Measurements from ENCODE around the gene DCDC2C. TPM values are rescaled to one million over a fixed set of nuclear protein-coding genes. Genes with fewer than 3 reads are reported as not detected.
A peak's percentile ranks its signal among the peaks of the same experiment; 100 is the strongest.

DCDC2C gene
- total RNA-seq, 2 donors from 2014 or later: not detected

- H3K27ac Mint-ChIP-seq: no peak overlapping the region
- peak; percentile 41 for TF ChIP-seq CTCF (conservative IDR thresholded peaks at IDR 0.05)
- H3K9me3 ChIP-seq (ENCODE audit: control insufficient read depth, low read length): no peaks in the 10 kb centered on the region
- peaks cover 33% of the 10 kb centered on the region for H3K4me1 Mint-ChIP-seq
- H3K9ac ChIP-seq (ENCODE audit: extremely low read depth, low read length, poor library complexity, severe bottlenecking): no peak overlapping the region
- H3K4me3 Mint-ChIP-seq: no peak overlapping the region
- peak; percentile 72 for DNase-seq
- H3K4me1 ChIP-seq (ENCODE audit: control insufficient read depth, insufficient read depth, low read length): peaks cover 13% of the 10 kb centered on the region
- H3K36me3 ChIP-seq (ENCODE audit: control insufficient read depth, insufficient read depth, low read length): no peaks in the 10 kb centered on the region
- H3K27ac ChIP-seq (ENCODE audit: low read depth, low read length): no peak overlapping the region
- no peaks in the 10 kb centered on the region for H3K36me3 Mint-ChIP-seq (ENCODE audit: low read depth)
- no peaks in the 10 kb centered on the region for H3K27me3 Mint-ChIP-seq (ENCODE audit: insufficient read depth)
- 85 to 92% methylated on average over 6 of the region's 6 CpGs for WGBS, 2 experiments (ENCODE audit: insufficient coverage in 1 of 2, insufficient read length in 1 of 2)
- no peak overlapping the region for H3K4me3 ChIP-seq (ENCODE audit: low read length)
- H3K9me3 Mint-ChIP-seq: no peaks in the 10 kb centered on the region
- H3K27me3 ChIP-seq (ENCODE audit: control insufficient read depth, insufficient read depth, low read length, poor library complexity, severe bottlenecking): no peaks in the 10 kb centered on the region
Observed at GRCh38 chr2:3662239-3662638, 41.1 kb upstream of the DCDC2C start.

GRCh38 chr2:3664118-3664517, 39.3 kb upstream of the DCDC2C start:
- peak; percentile 17 for DNase-seq
- H3K27me3 Mint-ChIP-seq (ENCODE audit: insufficient read depth): no peaks in the 10 kb centered on the region
- WGBS, 2 experiments (ENCODE audit: insufficient coverage in 1 of 2, insufficient read length in 1 of 2): 75 to 92% methylated on average over 2 to 3 of the region's 3 CpGs

GRCh38 chr2:3664925-3665324, 38.5 kb upstream of the DCDC2C start:
- H3K9me3 Mint-ChIP-seq: no peaks in the 10 kb centered on the region
- no peaks in the 10 kb centered on the region for H3K36me3 Mint-ChIP-seq (ENCODE audit: low read depth)
- no peak overlapping the region for H3K27ac ChIP-seq (ENCODE audit: low read depth, low read length)
- H3K4me3 Mint-ChIP-seq: no peak overlapping the region
- peaks cover 4% of the 10 kb centered on the region for H3K4me1 ChIP-seq (ENCODE audit: control insufficient read depth, insufficient read depth, low read length)
- no peak overlapping the region for H3K27ac Mint-ChIP-seq
- peak; percentile 24 for DNase-seq
- no peaks in the 10 kb centered on the region for H3K27me3 ChIP-seq (ENCODE audit: control insufficient read depth, insufficient read depth, low read length, poor library complexity, severe bottlenecking)
- peaks cover 18% of the 10 kb centered on the region for H3K4me1 Mint-ChIP-seq
- no peak for TF ChIP-seq CTCF (conservative IDR thresholded peaks at IDR 0.05)
- peaks cover 2% of the 10 kb centered on the region for H3K27me3 Mint-ChIP-seq (ENCODE audit: insufficient read depth)
- H3K9me3 ChIP-seq (ENCODE audit: control insufficient read depth, low read length): no peaks in the 10 kb centered on the region
- 94 to 96% methylated on average over 7 of the region's 8 CpGs for WGBS, 2 experiments (ENCODE audit: insufficient coverage in 1 of 2, insufficient read length in 1 of 2)
- H3K36me3 ChIP-seq (ENCODE audit: control insufficient read depth, insufficient read depth, low read length): no peaks in the 10 kb centered on the region
- H3K9ac ChIP-seq (ENCODE audit: extremely low read depth, low read length, poor library complexity, severe bottlenecking): no peak overlapping the region
- no peak overlapping the region for H3K4me3 ChIP-seq (ENCODE audit: low read length)

More at GRCh38 chr2:3664118-3664517, 39.3 kb upstream of the DCDC2C start:
- H3K27ac Mint-ChIP-seq: no peak overlapping the region
- no peak overlapping the region for H3K4me3 ChIP-seq (ENCODE audit: low read length)
- no peak overlapping the region for H3K9ac ChIP-seq (ENCODE audit: extremely low read depth, low read length, poor library complexity, severe bottlenecking)
- no peak overlapping the region for H3K27ac ChIP-seq (ENCODE audit: low read depth, low read length)
- no peak overlapping the region for H3K4me3 Mint-ChIP-seq
- no peaks in the 10 kb centered on the region for H3K9me3 Mint-ChIP-seq
- H3K36me3 ChIP-seq (ENCODE audit: control insufficient read depth, insufficient read depth, low read length): no peaks in the 10 kb centered on the region
- no peaks in the 10 kb centered on the region for H3K27me3 ChIP-seq (ENCODE audit: control insufficient read depth, insufficient read depth, low read length, poor library complexity, severe bottlenecking)
- peaks cover 4% of the 10 kb centered on the region for H3K4me1 ChIP-seq (ENCODE audit: control insufficient read depth, insufficient read depth, low read length)
- H3K9me3 ChIP-seq (ENCODE audit: control insufficient read depth, low read length): no peaks in the 10 kb centered on the region
- H3K36me3 Mint-ChIP-seq (ENCODE audit: low read depth): no peaks in the 10 kb centered on the region
- TF ChIP-seq CTCF (conservative IDR thresholded peaks at IDR 0.05): no peak
- H3K4me1 Mint-ChIP-seq: peaks cover 23% of the 10 kb centered on the region
